Gastrocnemius medialis (tissue), 4 donors: ENCODE data around the gene ORMDL2. TPM values are rescaled to one million over a fixed set of nuclear protein-coding genes. Genes with fewer than 3 reads are reported as not detected.
"Not testable (repeated sequence)": the region's sequence is repeated elsewhere in the genome, so short reads cannot be mapped to it uniquely, and the experiment has no call there.

ENCODE experiments used
- ATAC-seq, 2 donors: fragments of 150-250 bp; one replicate each; pipeline ENCODE4 v1.9.1; 2016
- DNase-seq, 2 donors: peaks; one replicate each; pipeline ENCODE4 v3.0.0-alpha.2; 2019
- H3K27ac ChIP-seq, 4 donors: fragments of 200-600 bp; sonication (generic); 1 replicate in 1 of 4; 2 replicates in 3 of 4; pipeline ENCODE4 v1.5.1; 2016 to 2018; ENCODE audit warnings: mild to moderate bottlenecking in 2 of 4, moderate library complexity in 1 of 4
- H3K27me3 ChIP-seq, 3 donors: fragments of 200-600 bp; sonication (generic) in 2 of 3; 1 replicate in 1 of 3; 2 replicates in 2 of 3; pipeline versions ENCODE4 v1.5.1 to v1.6.0; 2016 to 2019; ENCODE audit warnings: mild to moderate bottlenecking in 1 of 3, moderate library complexity in 1 of 3
- H3K36me3 ChIP-seq, 2 donors: fragments of 200-600 bp; sonication (generic) in 1 of 2; one replicate each; pipeline ENCODE4 v1.5.1; 2017 to 2018
- H3K4me1 ChIP-seq, 2 donors: fragments of 200-600 bp; sonication (generic) in 1 of 2; one replicate each; pipeline ENCODE4 v1.5.1; 2016 to 2017; ENCODE audit warnings: mild to moderate bottlenecking in 2 of 2
- H3K4me3 ChIP-seq, 4 donors: fragments of 200-600 bp; sonication (generic) in 3 of 4; 1 replicate in 1 of 4; 2 replicates in 3 of 4; pipeline ENCODE4 v1.5.1; 2016 to 2019; ENCODE audit warnings: mild to moderate bottlenecking in 2 of 4
- H3K9me3 ChIP-seq, 3 donors: fragments of 200-600 bp; sonication (generic) in 2 of 3; 1 replicate in 1 of 3; 2 replicates in 2 of 3; pipeline ENCODE4 v1.5.1; 2016 to 2019
- POLR2A ChIP-seq, 2 donors: fragments of 450-650 bp; IDR thresholded peaks; one replicate each; pipeline ENCODE4 v1.6.1; 2017; ENCODE audit warnings: antibody characterized with exemption in 2 of 2, mild to moderate bottlenecking in 2 of 2, moderate library complexity in 2 of 2
- in situ Hi-C, 4 donors: fragments of 200-750 bp; cut with MboI; loops; one replicate each; pipeline versions ENCODE4 v1.15.0 to v1.8.0; 2017; ENCODE audit warnings: low sequenced_read_pairs in 4 of 4
- intact Hi-C: fragments of 100-400 bp; cut with DNase I; formaldehyde crosslinking; loops from one replicate; pipeline ENCODE4 v1.15.1; 2023; ENCODE audit warnings: low total_unique reads
- total RNA-seq, 4 donors: library from RNA; depleted of rRNA; stranded (reverse); fragments of >200 nt; gene quantifications; one replicate each; pipeline versions ENCODE4 v1.1.0 to v1.2.3, GENCODE V29; 2016
- TF ChIP-seq, protein P1 (sequence below), 5 experiments: fragments of 450-650 bp in 3 of 5; fragments of 200-600 bp in 2 of 5; sonication (generic) in 2 of 5; IDR thresholded peaks in 4 of 5; conservative IDR thresholded peaks in 1 of 5; 1 replicate in 4 of 5; 2 replicates in 1 of 5; pipeline ENCODE4 v1.5.1; 2016 to 2019; ENCODE audit warnings: antibody characterized with exemption in 5 of 5, mild to moderate bottlenecking in 3 of 5, moderate library complexity in 3 of 5

The ORMDL2 gene
- total RNA-seq, 4 donors from 2014 or later: 6.6 to 23.1 (median 12.1) TPM

DNA sequence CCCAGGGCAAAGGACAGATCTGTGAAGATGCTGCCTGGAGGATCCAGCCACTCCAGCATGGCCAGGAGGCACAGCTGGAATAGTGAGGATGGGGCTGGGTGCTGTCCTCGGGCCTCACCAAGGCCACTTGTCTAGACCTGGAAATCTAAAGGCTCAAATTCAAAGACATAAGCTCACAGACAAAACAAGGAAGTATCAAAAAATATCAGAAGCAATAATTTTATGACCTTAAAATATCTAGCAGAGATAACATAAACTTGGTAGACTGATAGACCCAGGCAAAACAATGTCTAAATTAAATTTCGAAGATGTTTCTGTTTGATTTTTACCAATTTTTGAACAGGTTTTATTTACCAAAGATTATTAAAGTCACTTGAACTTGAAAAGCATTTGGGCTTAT, 47.5 kb downstream of the ORMDL2 start:
- H3K27me3 ChIP-seq: no peaks in the 10 kb centered on the region
- intact Hi-C loops: no loop called here
- H3K36me3 ChIP-seq: no peaks in the 10 kb centered on the region
- no peak for DNase-seq
- in situ Hi-C loops: no loop called here
- H3K4me1 ChIP-seq: no peaks in the 10 kb centered on the region
- TF ChIP-seq, protein P1, sequence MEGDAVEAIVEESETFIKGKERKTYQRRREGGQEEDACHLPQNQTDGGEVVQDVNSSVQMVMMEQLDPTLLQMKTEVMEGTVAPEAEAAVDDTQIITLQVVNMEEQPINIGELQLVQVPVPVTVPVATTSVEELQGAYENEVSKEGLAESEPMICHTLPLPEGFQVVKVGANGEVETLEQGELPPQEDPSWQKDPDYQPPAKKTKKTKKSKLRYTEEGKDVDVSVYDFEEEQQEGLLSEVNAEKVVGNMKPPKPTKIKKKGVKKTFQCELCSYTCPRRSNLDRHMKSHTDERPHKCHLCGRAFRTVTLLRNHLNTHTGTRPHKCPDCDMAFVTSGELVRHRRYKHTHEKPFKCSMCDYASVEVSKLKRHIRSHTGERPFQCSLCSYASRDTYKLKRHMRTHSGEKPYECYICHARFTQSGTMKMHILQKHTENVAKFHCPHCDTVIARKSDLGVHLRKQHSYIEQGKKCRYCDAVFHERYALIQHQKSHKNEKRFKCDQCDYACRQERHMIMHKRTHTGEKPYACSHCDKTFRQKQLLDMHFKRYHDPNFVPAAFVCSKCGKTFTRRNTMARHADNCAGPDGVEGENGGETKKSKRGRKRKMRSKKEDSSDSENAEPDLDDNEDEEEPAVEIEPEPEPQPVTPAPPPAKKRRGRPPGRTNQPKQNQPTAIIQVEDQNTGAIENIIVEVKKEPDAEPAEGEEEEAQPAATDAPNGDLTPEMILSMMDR (IDR thresholded peaks at IDR 0.05 in 4 of 5, conservative IDR thresholded peaks at IDR 0.05 in 1 of 5): no peak
- no peak for TF ChIP-seq POLR2A (IDR thresholded peaks at IDR 0.05)
- no peak overlapping the region for H3K4me3 ChIP-seq
- H3K9me3 ChIP-seq: no peaks in the 10 kb centered on the region
- no peak overlapping the region for H3K27ac ChIP-seq
- no peak for ATAC-seq

DNA sequence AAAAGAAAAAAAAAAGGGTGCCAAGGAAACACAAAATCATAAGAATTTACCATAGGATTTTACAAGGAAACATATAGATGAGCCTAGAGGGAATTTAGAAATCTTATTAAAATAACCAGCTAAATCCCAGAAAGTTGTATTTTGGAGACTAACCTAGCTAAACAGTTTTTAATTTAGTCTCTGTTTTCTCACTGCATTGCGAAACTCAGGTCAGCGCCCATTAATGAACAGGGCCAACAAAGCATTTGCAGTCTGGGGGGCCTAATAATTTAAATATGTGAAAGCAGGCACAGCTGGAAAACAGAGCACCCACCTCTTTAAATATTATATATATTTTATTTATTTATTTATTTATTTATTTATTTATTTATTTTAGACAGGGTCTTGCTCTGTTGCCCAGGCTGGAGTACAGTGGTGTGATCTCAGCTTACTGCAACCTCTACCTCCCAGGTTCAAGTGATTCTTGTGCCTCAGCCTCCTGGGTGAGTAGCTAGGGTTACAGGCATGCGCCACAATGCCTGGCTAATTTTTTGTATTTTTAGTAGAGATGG, 48.7 kb downstream of the ORMDL2 start:
- H3K9me3 ChIP-seq, intact Hi-C loops, ATAC-seq, H3K27ac ChIP-seq, H3K4me1 ChIP-seq, in situ Hi-C loops, H3K4me3 ChIP-seq, H3K27me3 ChIP-seq, DNase-seq, H3K36me3 ChIP-seq: not testable (repeated sequence)

Other genes with a start within 250 kb of the ORMDL2 start
- gene OR2AP1, start 245.6 kb upstream of the ORMDL2 start, total RNA-seq: not detected
- not detected for gene OR10P1, start 181.1 kb upstream of the ORMDL2 start, total RNA-seq
- 100 to 1,000 TPM in 2 of 4 donors, 10 to 100 TPM in 2; 69.7 to 206 (median 92.0) TPM for gene ITGA7, start 110.1 kb upstream of the ORMDL2 start, total RNA-seq
- gene BLOC1S1, start 102.0 kb upstream of the ORMDL2 start, total RNA-seq: 100 to 1,000 TPM; 255 to 434 (median 300) TPM
- 10 to 100 TPM in 1 of 4 donors, 1 to 10 TPM in 3; 3.8 to 10.3 (median 7.5) TPM for gene RDH5, start 97.6 kb upstream of the ORMDL2 start, total RNA-seq
- 1,000 to 10,000 TPM in 1 of 4 donors, 100 to 1,000 TPM in 3; 423 to 1,107 (median 634) TPM for gene CD63, start 89.0 kb upstream of the ORMDL2 start, total RNA-seq
- 1 to 10 TPM in 2 of 4 donors, under 1 TPM in 2; 0.17 to 4.4 (median 1.1) TPM for gene GDF11, start 74.9 kb upstream of the ORMDL2 start, total RNA-seq
- gene SARNP, start 317 bp upstream of the ORMDL2 start, total RNA-seq: 10 to 100 TPM; 46.5 to 66.2 (median 62.8) TPM
- gene DNAJC14, start 11.5 kb downstream of the ORMDL2 start, total RNA-seq: 10 to 100 TPM; 11.9 to 21.7 (median 19.8) TPM
- 1 to 10 TPM in 2 of 4 donors, under 1 TPM in 2; 0.44 to 3.1 (median 1.8) TPM for gene MMP19, start 24.9 kb downstream of the ORMDL2 start, total RNA-seq
- 10 to 100 TPM; 12.8 to 24.5 (median 15.9) TPM for gene PYM1, start 109.9 kb downstream of the ORMDL2 start, total RNA-seq
- 1 to 10 TPM; 1.9 to 5.0 (median 2.6) TPM for gene DGKA, start 113.1 kb downstream of the ORMDL2 start, total RNA-seq
- gene PMEL, start 148.0 kb downstream of the ORMDL2 start, total RNA-seq: 1 to 10 TPM in 1 of 4 donors, under 1 TPM in 1, not detected in 2; 0.73 to 2.0 TPM
- gene CDK2, start 148.8 kb downstream of the ORMDL2 start, total RNA-seq: 10 to 100 TPM in 1 of 4 donors, 1 to 10 TPM in 3; 6.4 to 11.7 (median 8.1) TPM
- 10 to 100 TPM; 75.5 to 84.9 (median 81.8) TPM for gene RAB5B, start 156.0 kb downstream of the ORMDL2 start, total RNA-seq
- gene SUOX, start 179.2 kb downstream of the ORMDL2 start, total RNA-seq: 10 to 100 TPM; 10.1 to 28.1 (median 18.9) TPM
- gene IKZF4, start 203.0 kb downstream of the ORMDL2 start, total RNA-seq: 1 to 10 TPM; 4.0 to 6.3 (median 5.6) TPM
- 1,000 to 10,000 TPM in 2 of 4 donors, 100 to 1,000 TPM in 2; 618 to 1,648 (median 1,209) TPM for gene RPS26, start 223.9 kb downstream of the ORMDL2 start, total RNA-seq